HepG2 (cell line): Measurements from ENCODE around the gene FAM72B. TPM values are rescaled to one million over a fixed set of nuclear protein-coding genes. Genes with fewer than 3 reads are reported as not detected.
"Not testable (repeated sequence)": the region's sequence is repeated elsewhere in the genome, so short reads cannot be mapped to it uniquely, and the experiment has no call there.

Source experiments
- ATAC-seq: fragments of 200-7000 bp; cut with Tn5 transposase; 3 replicates; pipeline ENCODE4 v1.9.1; 2020; ENCODE audit warnings: mild to moderate bottlenecking, moderate library complexity
- BruUV-seq: library from RNA; stranded (reverse); fragments of 400-500 nt; replicated peaks from 2 replicates; lab custom pipeline; 2021; lab: Mats Ljungman, UMichigan
- CTCF ChIA-PET: fragments of 300-600 bp; formaldehyde crosslinking; extraction: SDS; loops from one replicate; lab custom pipeline; 2021; ENCODE audit warnings: low total read pairs, inconsistent platforms, low intra/inter-chr PET ratio; lab: Yijun Ruan, JAX
- POLR2A ChIA-PET: fragments of 350-600 bp; sonication (Branson Sonifier 250); formaldehyde crosslinking; loops from one replicate; lab custom pipeline; 2020; ENCODE audit warnings: antibody characterized with exemption, inconsistent platforms; lab: Yijun Ruan, JAX
- DNase-seq: peaks from one replicate; pipeline ENCODE4 v3.0.0-alpha.2; 2015; ENCODE audit warnings: low spot score
- FAIRE-seq: peaks from 3 replicates; lab custom pipeline; 2011; peaks lifted over from hg19 to GRCh38; lab: Jason Lieb, UNC
- H2AFZ ChIP-seq: one replicate; pipeline ENCODE4 v1.6.1; 2011; ENCODE audit warnings: low read length, inconsistent platforms
- H3K27ac ChIP-seq: fragments of 300-600 bp; 3 replicates; pipeline ENCODE4 v1.8.0; 2011; ENCODE audit warnings: mixed run types, mild to moderate bottlenecking, mixed read lengths, low read length, inconsistent platforms; ENCODE audit not compliant: insufficient read depth; ENCODE audit errors: extremely low read length
- H3K27me3 ChIP-seq, 2 experiments: fragments of 200-600 bp in 1 of 2; 2 replicates in 1 of 2; 3 replicates in 1 of 2; pipeline versions ENCODE4 v1.6.0 to v1.8.0; 2011; ENCODE audit warnings: low read length in 2 of 2, mild to moderate bottlenecking in 2 of 2, moderate library complexity in 2 of 2, inconsistent platforms in 1 of 2; ENCODE audit not compliant: insufficient read depth in 2 of 2, control insufficient read depth in 1 of 2
- H3K36me3 ChIP-seq, 2 experiments: fragments of 200-600 bp in 1 of 2; replicated peaks in 1 of 2; 2 replicates in 1 of 2; 3 replicates in 1 of 2; pipeline versions ENCODE4 v1.5.1 to v1.8.0; 2011; ENCODE audit warnings: low read length in 2 of 2, inconsistent platforms in 1 of 2; ENCODE audit not compliant: insufficient read depth in 2 of 2, control insufficient read depth in 1 of 2
- H3K4me1 ChIP-seq: 2 replicates; pipeline ENCODE4 v1.5.1; 2012; ENCODE audit warnings: low read length, inconsistent platforms; ENCODE audit not compliant: insufficient read depth
- H3K4me2 ChIP-seq: 2 replicates; pipeline ENCODE4 v1.6.0; 2011; ENCODE audit warnings: low read depth, low read length, inconsistent platforms
- H3K4me3 ChIP-seq, 3 experiments: fragments of 200-600 bp in 1 of 3; sonication (generic), shearing (Covaris generic) in 1 of 3; replicated peaks in 1 of 3; 2 replicates each; pipeline ENCODE4 v1.5.1; 2011 to 2016; ENCODE audit warnings: low read length in 3 of 3, inconsistent platforms in 2 of 3, low read depth in 2 of 3, mild to moderate bottlenecking in 2 of 3, control low read depth in 1 of 3, mixed read lengths in 1 of 3; ENCODE audit not compliant: insufficient read depth in 1 of 3
- H3K79me2 ChIP-seq: one replicate; pipeline ENCODE4 v1.6.1; 2011; ENCODE audit warnings: low read length, inconsistent platforms; ENCODE audit not compliant: insufficient read depth
- H3K9ac ChIP-seq: 2 replicates; pipeline ENCODE4 v1.6.0; 2011; ENCODE audit warnings: mild to moderate bottlenecking, low read depth, low read length, inconsistent platforms; ENCODE audit not compliant: insufficient read depth
- H3K9me3 ChIP-seq: 2 replicates; pipeline ENCODE4 v1.5.1; 2012; ENCODE audit warnings: mild to moderate bottlenecking, low read length
- H4K20me1 ChIP-seq: 2 replicates; pipeline ENCODE4 v1.6.0; 2011; ENCODE audit warnings: inconsistent platforms, mild to moderate bottlenecking, low read length, moderate library complexity; ENCODE audit not compliant: insufficient read depth
- WGBS: methylation state at CpG from one replicate; pipeline ENCODE4 v1.1.6; 2017; ENCODE audit warnings: low lambda C conversion rate; 5-methylcytosine and 5-hydroxymethylcytosine counted together
- in situ Hi-C: cut with HindIII; loops from 2 replicates; pipeline ENCODE4 v1.10.0; 2017; ENCODE audit warnings: low pct_unique_long_range_greater_than_20kb; ENCODE audit not compliant: extremely low pct_ligation_motif_present
- intact Hi-C: fragments of 100-400 bp; cut with micrococcal nuclease; formaldehyde crosslinking; loops from one replicate; pipeline ENCODE4 v1.10.0; 2022; ENCODE audit not compliant: unreplicated experiment
- polyA plus RNA-seq, 8 experiments: library from polyadenylated mRNA; depleted of rRNA in 3 of 8; stranded (reverse) in 7 of 8; unstranded in 1 of 8; fragments of >200 nt; fragmentation: Illumina TruSeq in 4 of 8; extraction: Trizol in 4 of 8; gene quantifications; 2 replicates each; pipeline versions ENCODE4 v1.2.1 to v1.2.3, GENCODE V29; 2011 to 2016; ENCODE audit warnings: low read depth in 4 of 8, missing spikeins in 1 of 8, mixed read lengths in 1 of 8; ENCODE audit not compliant: insufficient read depth in 1 of 8
- total RNA-seq, 5 experiments: library from RNA; depleted of rRNA; stranded (reverse); fragments of >200 nt; fragmentation: Illumina TruSeq; extraction: Trizol; gene quantifications; 2 replicates each; pipeline ENCODE4 v1.2.3, GENCODE V29; 2016; ENCODE audit warnings: low read depth in 1 of 5

The FAM72B gene
- total and polyA plus RNA-seq, 2 of the 13 experiments (the other 11 are each of a cell fraction or from before 2014, with no cell fraction given), result 6.7 to 7.7 TPM

- H3K36me3 ChIP-seq, H3K9me3 ChIP-seq, FAIRE-seq, H3K4me3 ChIP-seq, in situ Hi-C loops, H3K9ac ChIP-seq, ATAC-seq, H3K27me3 ChIP-seq, BruUV-seq, H3K4me2 ChIP-seq, H3K27ac ChIP-seq, H3K79me2 ChIP-seq, CTCF ChIA-PET, intact Hi-C loops, H2AFZ ChIP-seq, H4K20me1 ChIP-seq, H3K4me1 ChIP-seq, POLR2A ChIA-PET, DNase-seq: not testable (repeated sequence)
- WGBS, result 100% methylated on average over 1 of the region's 9 CpGs
Observed at GRCh38 chr1:121227544-121228330, 43.6 kb upstream of the FAM72B start.

GRCh38 chr1:121226925-121227324 is 42.8 kb upstream of the FAM72B start:
- H2AFZ ChIP-seq, H3K27ac ChIP-seq, intact Hi-C loops, H3K4me1 ChIP-seq, BruUV-seq, FAIRE-seq, DNase-seq, H3K9me3 ChIP-seq, in situ Hi-C loops, H3K4me3 ChIP-seq, H3K27me3 ChIP-seq, ATAC-seq, CTCF ChIA-PET, H4K20me1 ChIP-seq, POLR2A ChIA-PET, H3K9ac ChIP-seq, H3K4me2 ChIP-seq, H3K36me3 ChIP-seq, H3K79me2 ChIP-seq: not testable (repeated sequence)
- WGBS, result 67% methylated on average over 1 of the region's 2 CpGs

- CTCF ChIA-PET, POLR2A ChIA-PET, DNase-seq, ATAC-seq, H3K27ac ChIP-seq, H3K4me3 ChIP-seq, H3K79me2 ChIP-seq, H3K9me3 ChIP-seq, H4K20me1 ChIP-seq, H3K36me3 ChIP-seq, BruUV-seq, in situ Hi-C loops, H2AFZ ChIP-seq, H3K27me3 ChIP-seq, H3K4me1 ChIP-seq, H3K4me2 ChIP-seq, intact Hi-C loops, FAIRE-seq, H3K9ac ChIP-seq: not testable (repeated sequence)
- 100% methylated on average over 2 of the region's 4 CpGs for WGBS
Observed at GRCh38 chr1:121226295-121226904, 42.3 kb upstream of the FAM72B start.
